Natural killer cell (primary cell): ENCODE data around the gene TAB2. TPM values are rescaled to one million over a fixed set of nuclear protein-coding genes. Genes with fewer than 3 reads are reported as not detected.

Source experiments
- ATAC-seq, 3 donors: fragments of 150-1000 bp in 2 of 3; fragments of 200-7000 bp in 1 of 3; cut with Tn5 transposase; 1 replicate in 1 of 3; 2 replicates in 2 of 3; pipeline ENCODE4 v1.10.0; 2021; ENCODE audit warnings: mild to moderate bottlenecking in 2 of 3, moderate library complexity in 2 of 3
- DNase-seq, 2 donors: peaks; one replicate each; pipeline versions ENCODE4 v3.0.0 to v3.0.0-alpha.2; 2013 to 2021; ENCODE audit warnings: mixed read lengths in 1 of 2
- H3K27ac ChIP-seq: one replicate; pipeline ENCODE4 v1.5.1; 2013; ENCODE audit warnings: mild to moderate bottlenecking, low read length
- H3K27me3 ChIP-seq: one replicate; pipeline ENCODE4 v1.6.1; 2013; ENCODE audit warnings: low read length; ENCODE audit not compliant: control insufficient read depth, insufficient read depth
- H3K36me3 ChIP-seq: one replicate; pipeline ENCODE4 v1.6.1; 2013; ENCODE audit warnings: low read length; ENCODE audit not compliant: control insufficient read depth, insufficient read depth
- H3K4me1 ChIP-seq: one replicate; pipeline ENCODE4 v1.6.1; 2013; ENCODE audit warnings: low read length; ENCODE audit not compliant: control insufficient read depth, insufficient read depth
- H3K4me3 ChIP-seq: one replicate; pipeline ENCODE4 v1.5.1; 2013; ENCODE audit warnings: low read length
- H3K9me3 ChIP-seq: one replicate; pipeline ENCODE4 v1.6.1; 2013; ENCODE audit warnings: low read length; ENCODE audit not compliant: control insufficient read depth, insufficient read depth
- H3K27ac Mint-ChIP-seq, 2 donors: one replicate each; pipeline ENCODE4 v1.8.0; 2022; ENCODE audit warnings: mild to moderate bottlenecking in 2 of 2, mixed read lengths in 2 of 2, moderate library complexity in 1 of 2
- H3K27me3 Mint-ChIP-seq, 2 donors: one replicate each; pipeline ENCODE4 v1.8.0; 2022; ENCODE audit warnings: low read depth in 2 of 2, mixed read lengths in 2 of 2
- H3K36me3 Mint-ChIP-seq: one replicate; pipeline ENCODE4 v1.8.0; 2022; ENCODE audit warnings: mixed read lengths
- H3K4me1 Mint-ChIP-seq, 2 donors: one replicate each; pipeline ENCODE4 v1.8.0; 2022; ENCODE audit warnings: mixed read lengths in 2 of 2
- H3K4me3 Mint-ChIP-seq: one replicate; pipeline ENCODE4 v1.8.0; 2022; ENCODE audit warnings: mild to moderate bottlenecking, moderate library complexity, mixed read lengths
- H3K9me3 Mint-ChIP-seq, 2 donors: one replicate each; pipeline ENCODE4 v1.8.0; 2022; ENCODE audit warnings: mixed read lengths in 2 of 2
- CTCF ChIP-seq: fragments of 200-600 bp; IDR thresholded peaks from one replicate; pipeline ENCODE4 v1.8.0; 2022; ENCODE audit warnings: antibody characterized with exemption
- WGBS: methylation state at CpG from one replicate; pipeline ENCODE4 v1.1.7; 2013; ENCODE audit warnings: missing lambda C conversion rate; ENCODE audit not compliant: insufficient coverage; 5-methylcytosine and 5-hydroxymethylcytosine counted together
- intact Hi-C: fragments of 100-400 bp; cut with micrococcal nuclease; formaldehyde crosslinking; loops from one replicate; pipeline ENCODE4 v1.14.2; 2022
- total RNA-seq, 4 donors: library from RNA; stranded (reverse); fragments of 120-200 nt in 1 of 4; gene quantifications; one replicate each; pipeline versions ENCODE4 v1.2.3 to v1.2.4, GENCODE V29; 2013 to 2022

Gene TAB2
- total RNA-seq, 3 donors from 2014 or later (not counting 1 experiment from before 2014, with no cell fraction given), result 65.7 to 74.9 (median 68.9) TPM

GRCh38 chr6:149323925-149324324, 6.4 kb downstream of the TAB2 start:
- peak overlapping the region; percentile 32 to 56 for H3K27ac Mint-ChIP-seq
- Histone ChIP-seq H3K27ac (no peak overlapping the region), H3K36me3 (peaks cover 2% of the 10 kb centered on the region), H3K9me3 (no peaks in the 10 kb centered on the region), H3K27me3 (no peaks in the 10 kb centered on the region), H3K4me3 (no peak overlapping the region), H3K4me1 (peaks cover 7% of the 10 kb centered on the region)
- peak overlapping the region; percentile 8 for H3K4me3 Mint-ChIP-seq
- 66% methylated on average over 2 of the region's 2 CpGs for WGBS
- no peaks in the 10 kb centered on the region for H3K9me3 Mint-ChIP-seq
- H3K27me3 Mint-ChIP-seq, result no peaks in the 10 kb centered on the region
- no peak for TF ChIP-seq CTCF
- ATAC-seq (no peak), DNase-seq (no peak)
- peaks cover 50 to 61% of the 10 kb centered on the region in 2 donors for H3K4me1 Mint-ChIP-seq
- intact Hi-C loops, result no loop called here
- H3K36me3 Mint-ChIP-seq, result no peaks in the 10 kb centered on the region

GRCh38 chr6:149324428-149324827, 6.9 kb downstream of the TAB2 start:
- H3K27me3 ChIP-seq, result no peaks in the 10 kb centered on the region
- intact Hi-C loops, result no loop called here
- ATAC-seq (no peak), DNase-seq (peak in 1 of 2 donors; percentile 30)
- peaks cover 50 to 61% of the 10 kb centered on the region in 2 donors for H3K4me1 Mint-ChIP-seq
- no peak for TF ChIP-seq CTCF
- H3K9me3 Mint-ChIP-seq, result no peaks in the 10 kb centered on the region
- peak overlapping the region in 1 of 2 donors; percentile 56 for H3K27ac Mint-ChIP-seq
- H3K4me3 Mint-ChIP-seq, result no peak overlapping the region
- peaks cover 2% of the 10 kb centered on the region for H3K36me3 ChIP-seq
- no peak overlapping the region for H3K4me3 ChIP-seq
- H3K36me3 Mint-ChIP-seq, result no peaks in the 10 kb centered on the region
- peaks cover 7% of the 10 kb centered on the region for H3K4me1 ChIP-seq
- H3K9me3 ChIP-seq, result no peaks in the 10 kb centered on the region
- H3K27me3 Mint-ChIP-seq, result no peaks in the 10 kb centered on the region
- H3K27ac ChIP-seq, result no peak overlapping the region

DNA sequence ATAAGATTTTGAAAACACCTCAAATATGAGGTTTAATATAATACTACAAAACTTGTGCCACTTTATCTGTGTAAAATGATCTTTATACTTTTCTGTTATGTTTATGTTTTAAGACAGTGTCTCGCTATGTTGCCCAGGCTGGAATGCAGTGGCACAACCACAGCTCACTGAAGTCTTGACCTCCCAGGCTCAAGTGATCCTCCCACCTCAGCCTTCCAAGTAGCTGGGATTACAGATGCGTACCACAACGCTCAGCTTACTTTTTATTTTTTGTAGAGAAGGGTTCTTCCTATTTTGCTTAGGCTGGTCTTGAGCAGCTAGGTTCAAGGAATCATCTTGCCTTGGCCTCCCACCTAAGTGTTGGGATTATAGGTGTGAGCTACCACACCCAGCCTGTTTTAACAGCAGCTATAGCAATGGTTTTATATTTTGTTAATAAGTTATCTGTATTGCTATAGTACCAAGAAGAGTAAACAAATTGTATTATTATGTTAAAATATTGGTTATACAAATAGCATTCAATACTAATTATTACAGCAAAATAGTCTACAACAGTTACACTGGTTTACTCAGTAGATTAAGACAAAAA, 8.2 kb downstream of the TAB2 start:
- WGBS, result 100% methylated on average over 1 of the region's 3 CpGs

More for the DNA sequence above, 8.2 kb downstream of the TAB2 start:
- H3K27ac ChIP-seq, result no peak overlapping the region
- intact Hi-C loops, result no loop called here
- H3K4me1 ChIP-seq, result peaks cover 3% of the 10 kb centered on the region
- H3K9me3 Mint-ChIP-seq, result no peaks in the 10 kb centered on the region
- DNase-seq, result no peak
- H3K27me3 ChIP-seq, result no peaks in the 10 kb centered on the region
- no peak for TF ChIP-seq CTCF
- H3K27ac Mint-ChIP-seq, result no peak overlapping the region
- H3K36me3 Mint-ChIP-seq, result no peaks in the 10 kb centered on the region
- H3K4me3 ChIP-seq, result no peak overlapping the region
- peaks cover 56 to 62% of the 10 kb centered on the region in 2 donors for H3K4me1 Mint-ChIP-seq
- no peak for ATAC-seq
- H3K4me3 Mint-ChIP-seq, result no peak overlapping the region
- peaks cover 2% of the 10 kb centered on the region for H3K36me3 ChIP-seq
- H3K9me3 ChIP-seq, result no peaks in the 10 kb centered on the region
- H3K27me3 Mint-ChIP-seq, result no peaks in the 10 kb centered on the region
